Iris pigment epithelial cell (primary cell): ENCODE results near the gene FGF6.
"Not testable (repeated sequence)": the region's sequence is repeated elsewhere in the genome, so short reads cannot be mapped to it uniquely, and the experiment has no call there.

ENCODE experiments used
- DNase-seq: peaks from one replicate; pipeline ENCODE4 v3.0.0-alpha.2; 2011; ENCODE audit warnings: low read depth

The FGF6 gene

DNA sequence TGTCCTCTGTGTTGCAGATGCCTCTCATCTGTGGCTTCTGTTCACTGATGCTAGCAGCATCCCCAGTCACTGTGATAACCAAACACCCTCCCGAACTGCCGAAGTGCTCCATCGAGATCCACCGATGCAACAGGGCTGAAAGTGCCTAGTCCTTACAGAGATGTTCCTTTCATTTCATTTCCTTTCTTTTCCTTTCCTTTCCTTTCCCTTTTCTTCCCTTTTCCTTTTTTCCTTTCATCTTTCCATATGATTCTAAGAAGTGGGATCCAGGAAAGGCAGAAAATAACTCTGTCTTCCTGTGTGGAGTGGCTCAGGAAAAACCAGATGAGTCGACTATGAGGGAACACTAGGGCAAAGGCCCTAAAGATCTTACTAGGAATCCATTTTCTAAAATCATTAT lies 26.7 kb downstream of the FGF6 start:
- DNase-seq = no peak

DNA sequence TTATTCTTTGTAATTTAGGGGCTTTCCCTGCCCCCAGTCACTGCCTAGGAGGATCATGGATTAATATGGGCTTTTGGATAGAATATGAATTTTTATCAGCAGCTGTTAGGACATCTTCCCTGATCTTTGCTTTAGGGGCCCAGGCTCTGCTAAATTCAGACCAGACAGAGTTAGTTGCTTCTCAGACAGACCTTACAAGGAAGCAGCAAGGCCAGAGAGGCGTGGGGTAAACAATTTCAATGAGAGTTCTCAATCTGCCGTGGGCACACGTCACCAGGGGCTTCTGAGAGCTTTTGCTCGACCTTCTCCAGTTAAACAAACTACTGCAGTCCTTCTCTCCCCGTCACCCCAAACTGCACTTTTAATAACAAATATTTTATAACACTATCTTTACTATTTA lies 27.7 kb downstream of the FGF6 start:
- DNase-seq = no peak

DNA sequence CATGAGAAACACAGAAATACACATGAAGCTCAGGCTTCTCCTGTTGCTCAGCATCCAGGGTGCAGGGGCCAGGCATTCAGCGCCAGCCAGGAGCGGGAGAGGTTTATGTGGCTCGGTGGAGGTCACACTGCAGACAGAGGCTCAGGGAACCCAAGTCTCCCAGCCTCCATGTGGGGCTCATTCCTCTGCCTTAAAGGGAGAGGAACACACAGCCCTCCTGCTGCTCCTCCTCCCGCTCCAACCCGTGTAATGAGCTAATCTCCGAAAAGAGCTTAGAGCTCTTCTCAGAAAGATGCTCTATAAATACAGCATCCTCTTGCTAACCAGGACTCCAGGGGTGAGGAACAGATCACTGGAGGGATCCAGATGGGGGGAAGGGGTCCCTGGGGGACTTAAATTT lies 28.2 kb downstream of the FGF6 start:
- DNase-seq = no peak

DNA sequence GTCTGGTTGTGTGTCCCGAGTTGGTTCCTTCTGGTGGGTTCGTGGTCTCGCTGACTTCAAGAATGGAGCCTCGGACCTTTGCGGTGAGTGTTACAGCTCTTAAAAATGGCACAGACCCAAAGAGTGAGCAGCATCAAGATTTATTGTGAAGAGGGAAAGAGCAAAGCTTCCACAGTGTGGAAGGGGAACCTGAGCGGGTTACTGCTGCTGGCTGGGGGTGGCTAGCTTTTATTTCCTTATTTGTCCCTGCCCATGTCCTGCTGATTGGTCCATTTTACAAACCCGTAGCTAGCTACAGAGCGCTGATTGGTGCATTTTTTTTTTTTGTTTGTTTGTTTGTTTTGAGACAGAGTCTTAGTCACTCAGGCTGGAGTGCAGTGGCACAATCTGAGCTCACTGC lies 29.3 kb downstream of the FGF6 start:
- no peak for DNase-seq

DNA sequence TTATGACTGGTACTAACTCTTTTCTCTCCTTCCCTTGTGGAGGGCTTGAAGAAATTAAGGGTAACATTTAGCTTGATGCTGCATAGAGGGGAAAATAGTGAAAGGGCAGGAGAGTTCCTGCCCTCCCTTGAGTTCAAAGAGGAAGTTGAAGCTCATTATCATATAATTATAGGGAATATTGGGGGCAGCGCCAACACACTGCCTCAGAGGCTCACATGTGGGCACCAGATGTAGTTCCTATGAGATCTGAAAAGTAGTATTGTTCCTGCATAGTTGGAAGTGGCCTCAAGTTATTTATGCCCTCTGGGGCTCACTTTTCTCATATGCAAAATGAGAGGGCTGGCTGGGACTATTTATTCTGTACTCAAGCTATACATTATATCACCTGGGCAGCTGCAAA lies 33.1 kb downstream of the FGF6 start:
- no peak for DNase-seq

DNA sequence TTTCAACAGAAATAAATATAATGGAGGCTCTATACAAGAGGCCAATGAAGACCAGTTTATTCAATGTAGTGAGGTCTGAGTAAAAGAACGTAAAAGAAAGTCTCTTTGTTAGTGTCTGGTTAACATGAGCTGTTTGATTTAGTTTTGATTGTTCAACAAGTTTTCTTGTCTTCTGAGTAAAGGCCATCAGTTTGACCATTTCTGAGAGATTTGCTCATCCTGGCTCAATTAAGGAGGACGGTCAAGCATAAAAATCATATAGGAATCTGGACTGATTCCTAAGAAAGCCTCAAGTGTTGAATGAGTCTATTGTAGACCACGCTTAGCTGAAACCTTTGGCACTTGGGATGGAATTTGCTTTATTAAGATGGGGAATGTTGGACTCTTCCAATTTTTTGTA lies 33.6 kb downstream of the FGF6 start:
- no peak for DNase-seq

DNA sequence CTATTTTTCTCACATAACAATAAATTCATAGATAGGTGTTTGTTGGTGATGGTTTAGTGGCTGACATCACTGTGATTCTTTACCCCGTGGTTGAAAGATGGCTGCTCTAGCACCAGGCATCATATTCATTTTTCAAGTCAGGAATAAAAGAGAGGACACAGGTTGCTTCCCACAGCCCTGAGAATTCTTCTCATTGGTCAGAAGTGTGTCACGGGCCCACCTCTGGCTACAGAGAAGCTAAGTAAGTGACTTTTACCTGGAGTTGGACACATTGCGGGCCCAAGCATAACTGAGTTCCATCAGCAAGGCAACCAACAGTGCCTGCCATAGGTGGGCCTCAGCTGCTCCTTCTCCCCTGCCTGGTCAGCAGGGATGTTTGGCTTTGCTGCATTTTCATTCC lies 38.5 kb downstream of the FGF6 start:
- no peak for DNase-seq

DNA sequence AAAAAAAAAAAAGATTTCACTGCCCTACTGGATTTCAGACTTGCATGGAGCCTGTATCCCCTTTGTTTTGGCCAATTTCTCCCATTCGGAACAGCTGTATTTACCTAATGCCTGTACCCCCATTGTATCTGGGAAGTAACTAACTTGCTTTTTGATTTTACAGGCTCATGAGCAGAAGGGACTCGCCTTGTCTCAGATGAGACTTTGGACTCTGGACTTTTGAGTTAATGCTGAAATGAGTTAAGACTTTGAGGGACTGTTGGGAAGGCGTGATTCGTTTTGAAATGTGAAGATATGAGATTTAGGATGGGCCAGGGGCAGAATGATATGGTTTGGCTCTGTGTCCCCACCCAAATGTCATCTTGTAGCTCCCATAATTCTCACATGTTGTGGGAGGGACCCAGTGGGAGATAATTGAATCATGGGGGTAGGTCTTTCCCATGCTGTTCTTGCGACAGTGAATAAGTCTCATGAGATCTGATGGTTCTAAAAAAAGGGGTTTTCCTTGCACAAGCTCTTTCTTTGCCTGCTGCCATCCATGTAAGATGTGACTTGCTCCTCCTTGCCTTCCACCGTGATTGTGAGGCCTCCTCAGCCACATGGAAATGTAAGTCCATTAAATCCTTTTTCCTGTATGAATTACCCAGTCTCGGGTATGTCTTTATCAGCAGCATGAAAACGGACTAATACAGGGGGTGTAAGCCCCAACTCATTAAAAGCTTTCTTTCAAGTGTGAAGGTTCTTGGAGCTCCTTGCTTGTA lies 40.6 kb downstream of the FGF6 start:
- DNase-seq = not testable (repeated sequence)

DNA sequence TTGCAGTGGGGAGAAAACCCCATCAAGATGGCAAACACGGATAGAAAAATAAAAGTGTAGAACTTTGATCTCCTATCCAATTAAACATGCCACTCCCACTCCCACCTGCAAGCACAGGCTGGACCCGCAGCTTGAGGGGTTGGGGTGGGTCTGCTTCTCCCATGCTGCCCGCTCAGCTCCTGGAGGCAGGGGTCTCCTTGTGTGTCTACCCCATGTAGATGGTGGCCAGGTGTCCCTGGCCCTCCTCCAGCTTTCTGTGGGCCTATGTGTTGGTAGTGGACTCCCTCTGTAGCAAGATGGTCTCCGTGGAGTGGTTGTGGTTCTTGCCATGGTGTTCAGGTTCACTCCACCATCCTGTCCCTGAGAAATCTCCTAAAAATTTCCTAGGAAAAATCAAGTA lies 42.6 kb downstream of the FGF6 start:
- DNase-seq = no peak

DNA sequence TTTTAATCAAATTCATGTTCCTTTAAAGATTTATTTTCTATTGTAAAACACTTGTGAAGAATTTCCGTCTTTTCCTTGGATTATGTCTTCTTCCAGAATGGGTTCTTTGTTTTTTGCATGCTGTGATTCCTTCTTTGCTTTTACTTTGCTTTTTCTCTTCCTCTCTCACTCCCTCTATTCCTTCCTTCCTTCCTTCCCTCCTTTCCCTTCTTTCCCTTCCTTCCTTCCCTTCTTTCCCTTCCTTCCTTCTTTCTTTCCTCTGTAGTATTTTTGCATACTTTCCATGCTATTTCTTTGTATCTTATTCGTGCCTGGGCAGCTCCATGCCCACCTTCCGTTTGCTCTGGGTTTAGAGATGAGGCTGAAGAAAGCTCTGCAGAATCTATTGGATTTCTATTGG lies 44.5 kb downstream of the FGF6 start:
- DNase-seq = no peak

DNA sequence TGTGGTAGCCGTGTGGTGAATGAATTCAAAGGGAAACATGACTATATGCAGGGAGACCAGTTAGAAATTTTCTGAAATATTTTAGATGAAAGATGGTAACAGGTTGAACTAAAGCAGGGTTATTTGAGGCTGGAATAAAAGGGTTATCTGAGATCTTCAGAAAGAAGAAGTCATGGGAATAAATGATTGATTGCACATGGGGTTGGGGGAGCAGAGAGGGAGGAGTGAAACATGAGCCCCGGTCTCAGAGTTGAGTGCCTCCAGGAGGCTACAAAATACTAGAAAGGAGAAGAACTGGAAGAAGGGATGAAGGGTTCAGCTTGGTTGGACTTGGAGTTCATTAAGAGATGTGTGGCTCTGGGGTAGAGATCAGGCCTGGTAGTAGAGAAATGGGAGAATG lies 49.8 kb downstream of the FGF6 start:
- DNase-seq = no peak

DNA sequence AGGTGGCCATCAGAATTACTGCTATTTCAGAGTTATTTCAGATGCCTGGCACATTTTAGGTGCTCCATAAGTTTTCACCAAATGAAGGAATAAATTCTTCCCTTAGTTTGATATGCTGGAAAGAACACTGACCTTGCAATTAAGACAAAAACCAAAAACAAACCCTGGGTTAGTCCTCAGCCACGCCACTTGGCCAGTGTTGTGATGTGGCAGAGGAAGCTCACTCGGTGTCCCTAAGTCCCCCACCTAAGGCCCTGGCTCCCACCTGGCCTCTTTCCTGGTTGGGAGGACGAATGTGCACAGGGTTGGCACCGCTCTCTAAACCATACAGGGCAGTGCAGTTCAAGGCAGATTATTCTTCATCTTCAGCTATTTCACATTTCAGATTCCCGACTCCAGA lies 52.4 kb downstream of the FGF6 start:
- DNase-seq = no peak

DNA sequence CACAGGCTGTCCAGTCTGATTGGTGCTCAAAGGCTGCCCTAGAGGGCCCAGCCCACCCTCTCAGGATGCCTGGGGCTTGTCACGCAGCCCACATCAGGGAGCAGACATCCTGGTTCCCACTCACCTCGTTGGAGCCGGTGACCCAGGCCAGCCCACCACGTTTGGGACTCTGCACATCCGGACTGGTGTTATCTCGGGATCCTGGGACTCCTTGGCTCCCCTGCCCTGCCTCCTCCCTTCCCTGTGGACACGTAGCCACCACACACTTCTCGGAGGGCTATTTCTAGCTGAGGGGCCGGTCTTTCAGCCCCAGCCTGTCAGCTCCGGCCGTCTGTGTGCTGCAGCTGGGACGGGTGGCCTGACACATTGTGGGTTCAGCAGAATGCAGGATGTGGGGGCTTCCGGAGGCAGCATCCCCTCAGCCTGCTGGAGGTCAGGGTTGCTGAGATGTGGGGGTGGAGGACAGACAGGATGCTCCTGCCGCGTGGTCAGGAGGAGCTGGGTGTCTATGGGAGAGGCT lies 53.3 kb downstream of the FGF6 start:
- DNase-seq = no peak

DNA sequence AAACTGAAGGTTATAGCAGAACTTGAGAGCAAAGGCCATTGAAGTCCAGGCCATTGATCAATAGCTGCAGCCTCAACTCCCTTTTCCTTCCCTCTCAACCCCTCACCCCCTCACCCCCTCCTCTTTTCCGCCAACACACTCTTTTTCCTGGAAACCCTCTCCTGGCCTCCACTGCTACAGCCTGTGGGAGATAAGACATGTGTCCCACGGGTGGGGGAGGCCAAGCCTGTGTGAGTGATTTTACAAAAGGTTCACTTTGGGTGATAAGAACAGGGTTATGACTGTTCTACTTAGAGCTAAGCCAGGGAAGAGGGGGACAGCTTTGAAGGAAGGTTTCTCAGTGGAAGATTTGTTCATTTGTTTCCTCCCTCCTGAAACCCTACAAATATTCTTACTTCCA lies 57.0 kb downstream of the FGF6 start:
- DNase-seq = no peak

DNA sequence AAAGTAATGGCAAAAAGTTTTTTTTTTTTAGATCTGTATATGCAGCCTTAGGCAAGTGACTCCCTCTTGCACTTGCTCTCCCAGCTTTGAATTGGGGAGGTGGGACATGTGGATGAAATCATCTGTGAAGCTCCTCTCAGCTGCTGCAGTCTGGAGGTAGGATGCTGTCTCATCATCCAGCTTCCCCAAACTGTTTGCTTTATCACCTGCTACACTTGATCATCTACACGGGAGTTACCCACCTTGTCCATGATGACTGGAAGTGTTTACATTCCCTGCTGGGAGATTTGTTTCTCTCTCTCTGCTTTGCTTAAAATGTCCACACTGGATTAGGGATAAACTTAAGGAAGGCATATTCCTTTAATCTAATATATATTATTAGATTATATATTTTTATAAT lies 57.6 kb downstream of the FGF6 start:
- DNase-seq = no peak

DNA sequence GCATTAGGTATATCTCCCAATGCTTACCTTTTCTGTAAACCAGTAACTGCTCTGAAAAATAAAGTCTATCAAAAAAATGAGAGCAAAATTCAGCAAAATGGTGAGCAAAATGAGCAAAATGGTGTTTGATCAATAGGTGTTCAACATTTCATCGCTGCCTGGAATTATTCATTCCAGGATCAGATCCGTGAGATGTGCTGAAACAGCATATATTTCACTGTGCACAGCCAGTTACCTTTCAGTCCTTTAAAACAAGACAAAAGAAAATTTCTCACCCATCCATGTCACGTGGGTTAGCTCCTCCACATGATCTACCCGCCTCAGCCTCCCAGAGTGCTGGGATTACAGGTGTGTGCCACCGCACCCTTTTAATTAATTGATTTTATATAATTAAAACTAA lies 58.0 kb downstream of the FGF6 start:
- no peak for DNase-seq

DNA sequence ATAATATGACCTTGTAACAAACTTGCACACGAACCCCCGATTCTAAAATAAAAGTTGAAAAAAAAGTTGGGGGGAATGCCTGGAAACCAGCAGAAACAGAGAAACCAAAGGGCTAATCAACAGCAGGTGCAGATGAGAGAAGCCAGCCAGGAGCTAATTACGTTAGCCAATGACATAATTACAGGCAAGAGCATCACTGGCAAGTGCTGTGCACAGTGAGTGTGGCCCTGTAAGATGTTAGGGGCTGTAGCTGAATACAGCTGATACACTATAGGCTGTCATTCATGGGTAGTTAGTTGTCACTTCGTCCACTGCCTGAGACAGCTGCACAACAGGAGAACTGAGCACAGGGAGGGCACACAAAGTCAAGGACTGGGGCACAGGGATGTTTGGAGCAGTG lies 58.8 kb downstream of the FGF6 start:
- DNase-seq = no peak
